DMS 273 (cell line): Measurements from ENCODE around the gene TRIM26.
"Not testable (repeated sequence)": the region's sequence is repeated elsewhere in the genome, so short reads cannot be mapped to it uniquely, and the experiment has no call there.

Experiments used
- DNase-seq: peaks from one replicate; lab custom pipeline; 2025; ENCODE audit not compliant: unreplicated experiment; lab: John Stamatoyannopoulos, UW

TRIM26 gene

GRCh38 chr6:30171677-30172471 lies 41.3 kb downstream of the TRIM26 start:
- DNase-seq, result peak; percentile 69

GRCh38 chr6:30169658-30170614 lies 43.3 kb downstream of the TRIM26 start:
- DNase-seq, result peak; percentile 74

GRCh38 chr6:30168741-30169140 lies 44.5 kb downstream of the TRIM26 start:
- DNase-seq, result no peak

GRCh38 chr6:30167101-30167500 lies 46.1 kb downstream of the TRIM26 start:
- no peak for DNase-seq

- not testable (repeated sequence) for DNase-seq
Measured at GRCh38 chr6:30165238-30165637, 48.0 kb downstream of the TRIM26 start.

- no peak for DNase-seq
Measured at GRCh38 chr6:30164714-30165113, 48.5 kb downstream of the TRIM26 start.

- DNase-seq, result peak; percentile 35
Measured at GRCh38 chr6:30163918-30164654, 49.1 kb downstream of the TRIM26 start.

- no peak for DNase-seq
Measured at GRCh38 chr6:30163090-30163917, 49.9 kb downstream of the TRIM26 start, which contains the start of gene TRIM15. Gene TRIM15, plus strand, starts transcription at chr6:30163546. Its CDS starts 139 bp downstream, at chr6:30163685.

GRCh38 chr6:30162265-30163089 lies 50.7 kb downstream of the TRIM26 start:
- no peak for DNase-seq

GRCh38 chr6:30160785-30161531 lies 52.2 kb downstream of the TRIM26 start, which contains the start of gene TRIM10:
Gene TRIM10, minus strand, starts transcription at chr6:30161211. Its CDS starts 353 bp downstream, at chr6:30160858.
- DNase-seq, result no peak

GRCh38 chr6:30160008-30160784 lies 53.0 kb downstream of the TRIM26 start:
- DNase-seq, result no peak

GRCh38 chr6:30158475-30159040 lies 54.6 kb downstream of the TRIM26 start:
- no peak for DNase-seq

- no peak for DNase-seq
Measured at GRCh38 chr6:30157999-30158398, 55.2 kb downstream of the TRIM26 start.

GRCh38 chr6:30157581-30157980 lies 55.6 kb downstream of the TRIM26 start:
- no peak for DNase-seq

GRCh38 chr6:30156774-30157173 lies 56.4 kb downstream of the TRIM26 start:
- DNase-seq, result no peak

- no peak for DNase-seq
Measured at GRCh38 chr6:30156262-30156599, 57.0 kb downstream of the TRIM26 start.

- DNase-seq, result no peak
Measured at GRCh38 chr6:30155520-30156261, 57.5 kb downstream of the TRIM26 start.
